H9 (cell line): Measurements from ENCODE around the gene GRAP2. TPM values are rescaled to one million over a fixed set of nuclear protein-coding genes. Genes with fewer than 3 reads are reported as not detected.

Experiments
- DNase-seq: peaks from one replicate; pipeline ENCODE4 v3.0.0-alpha.2; 2017
- H2AFZ ChIP-seq: one replicate; pipeline ENCODE4 v1.6.1; 2013; ENCODE audit warnings: mild to moderate bottlenecking, low read length, control low read depth, moderate library complexity
- H2AK5ac ChIP-seq: 2 replicates; pipeline ENCODE4 v1.6.1; 2013; ENCODE audit warnings: low read length, control low read depth, mixed read lengths; ENCODE audit not compliant: insufficient read length
- H2BK120ac ChIP-seq: one replicate; pipeline ENCODE4 v1.6.1; 2013; ENCODE audit warnings: low read depth, mild to moderate bottlenecking, low read length, control low read depth, inconsistent platforms; ENCODE audit not compliant: poor library complexity, severe bottlenecking
- H2BK12ac ChIP-seq: 2 replicates; pipeline ENCODE4 v1.6.1; 2013; ENCODE audit warnings: low read length, control low read depth, mixed read lengths, low read depth; ENCODE audit not compliant: insufficient read length
- H2BK15ac ChIP-seq: 2 replicates; pipeline ENCODE4 v1.6.1; 2013; ENCODE audit warnings: low read depth, low read length, control low read depth
- H2BK20ac ChIP-seq: one replicate; pipeline ENCODE4 v1.6.1; 2013; ENCODE audit warnings: low read depth, mild to moderate bottlenecking, low read length, control low read depth, inconsistent platforms; ENCODE audit not compliant: poor library complexity, severe bottlenecking
- H2BK5ac ChIP-seq: 2 replicates; pipeline ENCODE4 v1.6.1; 2013; ENCODE audit warnings: low read length, control low read depth, mixed read lengths; ENCODE audit not compliant: insufficient read length
- H3K14ac ChIP-seq: 2 replicates; pipeline ENCODE4 v1.6.1; 2013; ENCODE audit warnings: low read length, control low read depth; ENCODE audit not compliant: insufficient read depth
- H3K18ac ChIP-seq: 2 replicates; pipeline ENCODE4 v1.6.1; 2013; ENCODE audit warnings: low read depth, mild to moderate bottlenecking, mixed read lengths, low read length, control low read depth; ENCODE audit not compliant: insufficient read length
- H3K23ac ChIP-seq: 2 replicates; pipeline ENCODE4 v1.6.1; 2013; ENCODE audit warnings: low read length, control low read depth, mixed read lengths, low read depth; ENCODE audit not compliant: insufficient read length
- H3K23me2 ChIP-seq: 2 replicates; pipeline ENCODE4 v1.6.1; 2013; ENCODE audit warnings: low read depth, mild to moderate bottlenecking, mixed read lengths, low read length, control low read depth; ENCODE audit not compliant: insufficient read length, poor library complexity, severe bottlenecking
- H3K27ac ChIP-seq: 2 replicates; pipeline ENCODE4 v1.5.1; 2013; ENCODE audit warnings: low read length, control low read depth, mixed read lengths, low read depth; ENCODE audit not compliant: insufficient read length
- H3K27me3 ChIP-seq: 2 replicates; pipeline ENCODE4 v1.6.1; 2013; ENCODE audit warnings: low read length, control low read depth, inconsistent platforms; ENCODE audit not compliant: insufficient read depth
- H3K4ac ChIP-seq: 2 replicates; pipeline ENCODE4 v1.6.1; 2013; ENCODE audit warnings: low read depth, mild to moderate bottlenecking, control low read depth, inconsistent platforms, low read length, moderate library complexity
- H3K4me1 ChIP-seq: 2 replicates; pipeline ENCODE4 v1.6.1; 2013; ENCODE audit warnings: low read length, control low read depth, inconsistent platforms; ENCODE audit not compliant: insufficient read depth
- H3K4me2 ChIP-seq: 2 replicates; pipeline ENCODE4 v1.6.1; 2013; ENCODE audit warnings: low read length, control low read depth, mixed read lengths; ENCODE audit not compliant: insufficient read length, insufficient read depth
- H3K56ac ChIP-seq: 2 replicates; pipeline ENCODE4 v1.6.1; 2013; ENCODE audit warnings: low read depth, mild to moderate bottlenecking, mixed read lengths, low read length, control low read depth; ENCODE audit not compliant: insufficient read length
- H3K79me1 ChIP-seq: 2 replicates; pipeline ENCODE4 v1.6.1; 2013; ENCODE audit warnings: low read depth, mild to moderate bottlenecking, moderate library complexity, low read length, control low read depth, inconsistent platforms; ENCODE audit not compliant: insufficient read depth, poor library complexity, severe bottlenecking
- H3K79me2 ChIP-seq: 2 replicates; pipeline ENCODE4 v1.6.1; 2013; ENCODE audit warnings: low read length, control low read depth, inconsistent platforms; ENCODE audit not compliant: insufficient read depth
- H3K9ac ChIP-seq: 2 replicates; pipeline ENCODE4 v1.6.1; 2013; ENCODE audit warnings: low read length, control low read depth, mixed read lengths; ENCODE audit not compliant: insufficient read length; ENCODE audit errors: extremely low read depth
- H3K9me3 ChIP-seq: one replicate; pipeline ENCODE4 v1.6.1; 2013; ENCODE audit warnings: low read depth, low read length, inconsistent platforms; ENCODE audit not compliant: control insufficient read depth
- H3T11ph ChIP-seq: one replicate; pipeline ENCODE4 v1.6.1; 2013; ENCODE audit warnings: mild to moderate bottlenecking, low read length, control low read depth, inconsistent platforms
- H4K20me1 ChIP-seq: one replicate; pipeline ENCODE4 v1.6.1; 2013; ENCODE audit not compliant: control insufficient read depth, insufficient read length, insufficient read depth
- H4K5ac ChIP-seq: 2 replicates; pipeline ENCODE4 v1.6.1; 2013; ENCODE audit warnings: low read depth, mild to moderate bottlenecking, mixed read lengths, low read length, control low read depth; ENCODE audit not compliant: insufficient read length
- H4K8ac ChIP-seq: replicated peaks from 2 replicates; pipeline ENCODE4 v1.6.1; 2013; ENCODE audit warnings: low read length, control low read depth, mixed read lengths, low read depth; ENCODE audit not compliant: insufficient read length
- H4K91ac ChIP-seq: 2 replicates; pipeline ENCODE4 v1.6.1; 2013; ENCODE audit warnings: low read depth, mild to moderate bottlenecking, moderate library complexity, mixed read lengths, low read length, control low read depth; ENCODE audit not compliant: insufficient read length
- H3K27ac Mint-ChIP-seq, 3 experiments: 2 replicates in 2 of 3; 3 replicates in 1 of 3; pipeline ENCODE4 v1.8.0; 2020 to 2021; ENCODE audit warnings: mixed read lengths in 3 of 3, mild to moderate bottlenecking in 1 of 3, moderate library complexity in 1 of 3
- H3K27me3 Mint-ChIP-seq: 2 replicates; pipeline ENCODE4 v1.8.0; 2021; ENCODE audit warnings: low read depth, mild to moderate bottlenecking, moderate library complexity, mixed read lengths
- H3K36me3 Mint-ChIP-seq, 3 experiments: 2 replicates in 2 of 3; 3 replicates in 1 of 3; pipeline ENCODE4 v1.8.0; 2020 to 2021; ENCODE audit warnings: low read depth in 3 of 3, mixed read lengths in 3 of 3; ENCODE audit not compliant: insufficient read depth in 1 of 3
- H3K4me1 Mint-ChIP-seq, 2 experiments: 2 replicates each; pipeline ENCODE4 v1.8.0; 2020; ENCODE audit warnings: mixed read lengths in 2 of 2
- H3K4me3 Mint-ChIP-seq, 2 experiments: 2 replicates in 1 of 2; 3 replicates in 1 of 2; pipeline ENCODE4 v1.8.0; 2020 to 2021; ENCODE audit warnings: mild to moderate bottlenecking in 2 of 2, mixed read lengths in 2 of 2, moderate library complexity in 1 of 2
- H3K9me3 Mint-ChIP-seq, 2 experiments: 2 replicates in 1 of 2; 3 replicates in 1 of 2; pipeline ENCODE4 v1.8.0; 2020; ENCODE audit warnings: mild to moderate bottlenecking in 2 of 2, mixed read lengths in 2 of 2, moderate library complexity in 1 of 2
- WGBS: extraction: QIAGEN DNeasy Blood & Tissue Kit; methylation state at CpG from one replicate; pipeline ENCODE4 v1.1.7; 2013; ENCODE audit warnings: missing lambda C conversion rate, low lambda C conversion rate, mixed read lengths; ENCODE audit not compliant: insufficient read length; ENCODE audit errors: extremely low coverage; 5-methylcytosine and 5-hydroxymethylcytosine counted together
- total RNA-seq: library from RNA; stranded (reverse); gene quantifications from 2 replicates; pipeline ENCODE4 v1.2.1, GENCODE V29; 2021
- TF ChIP-seq, protein P1 (sequence below): fragments of 200-600 bp; sonication (generic); conservative IDR thresholded peaks from 3 replicates; pipeline ENCODE4 v1.8.0; 2021; ENCODE audit warnings: antibody characterized with exemption, mild to moderate bottlenecking

GRAP2 gene
- total RNA-seq, 1 experiment from 2014 or later: not detected

DNA sequence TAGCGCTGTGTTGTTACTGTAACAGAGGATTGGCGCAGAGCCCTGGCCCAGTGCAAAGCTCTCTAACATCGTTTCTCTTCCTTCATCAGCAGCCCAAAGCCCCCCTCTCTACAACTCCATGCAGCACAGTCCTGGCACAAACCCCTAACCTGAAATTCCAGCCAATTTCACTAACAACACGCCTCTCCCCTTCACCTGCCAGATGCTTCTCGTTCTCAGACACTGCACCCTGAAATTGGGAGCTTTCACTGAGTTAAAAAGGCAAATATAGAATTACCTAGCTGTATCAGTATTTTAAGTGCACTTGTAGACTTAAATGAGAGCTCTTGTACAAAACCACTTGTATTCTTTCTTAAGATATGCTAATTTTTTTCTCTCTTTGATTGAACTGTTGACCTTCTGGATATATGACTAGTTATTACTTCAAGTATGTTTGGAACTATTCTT is 16.3 kb downstream of the GRAP2 start:
- H2BK12ac ChIP-seq: no peak overlapping the region
- H2BK120ac ChIP-seq: no peak overlapping the region
- DNase-seq: no peak
- no peaks in the 10 kb centered on the region for H3K79me2 ChIP-seq
- TF ChIP-seq, protein P1, sequence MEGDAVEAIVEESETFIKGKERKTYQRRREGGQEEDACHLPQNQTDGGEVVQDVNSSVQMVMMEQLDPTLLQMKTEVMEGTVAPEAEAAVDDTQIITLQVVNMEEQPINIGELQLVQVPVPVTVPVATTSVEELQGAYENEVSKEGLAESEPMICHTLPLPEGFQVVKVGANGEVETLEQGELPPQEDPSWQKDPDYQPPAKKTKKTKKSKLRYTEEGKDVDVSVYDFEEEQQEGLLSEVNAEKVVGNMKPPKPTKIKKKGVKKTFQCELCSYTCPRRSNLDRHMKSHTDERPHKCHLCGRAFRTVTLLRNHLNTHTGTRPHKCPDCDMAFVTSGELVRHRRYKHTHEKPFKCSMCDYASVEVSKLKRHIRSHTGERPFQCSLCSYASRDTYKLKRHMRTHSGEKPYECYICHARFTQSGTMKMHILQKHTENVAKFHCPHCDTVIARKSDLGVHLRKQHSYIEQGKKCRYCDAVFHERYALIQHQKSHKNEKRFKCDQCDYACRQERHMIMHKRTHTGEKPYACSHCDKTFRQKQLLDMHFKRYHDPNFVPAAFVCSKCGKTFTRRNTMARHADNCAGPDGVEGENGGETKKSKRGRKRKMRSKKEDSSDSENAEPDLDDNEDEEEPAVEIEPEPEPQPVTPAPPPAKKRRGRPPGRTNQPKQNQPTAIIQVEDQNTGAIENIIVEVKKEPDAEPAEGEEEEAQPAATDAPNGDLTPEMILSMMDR: no peak
- no CpG with 5 or more reads among the region's 5 CpGs for WGBS
- H3K4me1 ChIP-seq: no peaks in the 10 kb centered on the region
- no peaks in the 10 kb centered on the region for H4K20me1 ChIP-seq
- H3K27me3 ChIP-seq: no peaks in the 10 kb centered on the region
- H3K4ac ChIP-seq: no peak overlapping the region
- no peaks in the 10 kb centered on the region for H3K9me3 Mint-ChIP-seq
- H3K23ac ChIP-seq: no peak overlapping the region
- no peak overlapping the region for H3K27ac ChIP-seq
- H2AK5ac ChIP-seq: no peak overlapping the region
- no peak overlapping the region for H4K91ac ChIP-seq
- no peak overlapping the region for H2BK5ac ChIP-seq
- H3K56ac ChIP-seq: no peak overlapping the region
- no peaks in the 10 kb centered on the region for H3K9me3 ChIP-seq
- no peak overlapping the region for H3K14ac ChIP-seq
- H2BK15ac ChIP-seq: no peak overlapping the region
- H3K4me1 Mint-ChIP-seq: peaks cover 13 to 36% of the 10 kb centered on the region in 2 experiments
- no peaks in the 10 kb centered on the region for H3K36me3 Mint-ChIP-seq
- H3K18ac ChIP-seq: no peak overlapping the region
- no peak overlapping the region for H2AFZ ChIP-seq
- no peak overlapping the region for H4K8ac ChIP-seq
- H2BK20ac ChIP-seq: no peak overlapping the region
- no peaks in the 10 kb centered on the region for H3K79me1 ChIP-seq
- peak overlapping the region in 2 of 3 experiments; percentile 4 to 15; a peak in 1 of 7 replicates for H3K27ac Mint-ChIP-seq
- no peak overlapping the region for H4K5ac ChIP-seq
- H3K4me3 Mint-ChIP-seq: no peak overlapping the region
- H3K9ac ChIP-seq: no peak overlapping the region
- H3T11ph ChIP-seq: no peak overlapping the region
- no peak overlapping the region for H3K4me2 ChIP-seq
- no peaks in the 10 kb centered on the region for H3K23me2 ChIP-seq
- peaks cover 2% of the 10 kb centered on the region for H3K27me3 Mint-ChIP-seq
